Epithelial cell of proximal tubule (primary cell): ENCODE data around the gene ZNF627. TPM values are rescaled to one million over a fixed set of nuclear protein-coding genes. Genes with fewer than 3 reads are reported as not detected.

Source experiments
- total RNA-seq: library from RNA; depleted of rRNA; stranded (reverse); fragments of >200 nt; gene quantifications from 2 replicates; pipeline ENCODE4 v1.2.3, GENCODE V29; 2015

Gene ZNF627
- total RNA-seq, 1 donor from 2014 or later, result 12.5 TPM

Other genes starting within 250 kb of the ZNF627 start
- gene PLPPR2, start 242.1 kb upstream of the ZNF627 start, total RNA-seq, result 1.3 and 6.2 TPM in 2 replicates
- 1.2 and 2.7 TPM in 2 replicates for gene SWSAP1, start 222.8 kb upstream of the ZNF627 start, total RNA-seq
- 4.3 and 5.2 TPM in 2 replicates for gene EPOR, start 213.2 kb upstream of the ZNF627 start, total RNA-seq
- 3.1 and 19.0 TPM in 2 replicates for gene RGL3, start 178.2 kb upstream of the ZNF627 start, total RNA-seq
- 0.40 TPM in 1 of 2 replicates, not detected in the other for gene ODAD3, start 162.4 kb upstream of the ZNF627 start, total RNA-seq
- 184 and 243 TPM in 2 replicates for gene PRKCSH, start 161.8 kb upstream of the ZNF627 start, total RNA-seq
- not detected in 2 replicates for gene ELAVL3, start 116.4 kb upstream of the ZNF627 start, total RNA-seq
- gene ZNF653, start 91.6 kb upstream of the ZNF627 start, total RNA-seq, result 5.9 and 23.4 TPM in 2 replicates
- gene ECSIT, start 68.3 kb upstream of the ZNF627 start, total RNA-seq, result 58.9 and 59.0 TPM in 2 replicates
- 5.6 and 16.1 TPM in 2 replicates for gene CNN1, start 58.6 kb upstream of the ZNF627 start, total RNA-seq
- gene ELOF1, start 38.3 kb upstream of the ZNF627 start, total RNA-seq, result 49.8 and 95.5 TPM in 2 replicates
- gene ACP5, start 19.8 kb upstream of the ZNF627 start, total RNA-seq, result 3.3 and 4.4 TPM in 2 replicates
- 6.5 and 7.4 TPM in 2 replicates for gene ZNF823, start 141.5 kb downstream of the ZNF627 start, total RNA-seq
- gene ZNF441, start 169.5 kb downstream of the ZNF627 start, total RNA-seq, result 1.2 and 2.0 TPM in 2 replicates
- gene ZNF491, start 201.0 kb downstream of the ZNF627 start, total RNA-seq, result 0.17 and 0.29 TPM in 2 replicates
- 2.7 and 2.9 TPM in 2 replicates for gene ZNF440, start 216.8 kb downstream of the ZNF627 start, total RNA-seq